HG02973 (cell line): ENCODE results near the gene STIMATE.

Experiments used
- ATAC-seq: cut with Tn5 transposase; IDR thresholded peaks from one replicate; pipeline ENCODE4 v1.9.1; 2021; ENCODE audit warnings: moderate library complexity; ENCODE audit not compliant: unreplicated experiment

The STIMATE gene

DNA sequence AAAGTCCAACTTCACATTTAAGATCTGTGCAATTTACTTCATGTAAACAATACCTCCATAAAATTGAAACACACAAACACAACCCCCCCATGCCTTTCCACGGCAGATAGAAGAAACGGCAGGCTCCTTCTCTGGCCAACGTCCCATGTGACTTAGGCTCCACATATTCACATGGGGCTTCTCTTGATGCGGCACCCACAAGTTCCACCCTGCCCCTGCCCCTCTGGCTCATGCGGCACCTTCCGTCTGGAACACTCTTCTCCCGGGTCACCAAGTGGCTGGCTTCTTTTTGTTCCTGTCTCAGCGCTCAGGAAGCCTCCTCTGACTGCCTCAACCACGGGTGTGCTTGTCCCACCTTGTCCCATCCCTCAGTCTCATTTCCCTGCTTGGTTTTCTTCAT is 25.6 kb downstream of the STIMATE start:
- ATAC-seq = no peak

DNA sequence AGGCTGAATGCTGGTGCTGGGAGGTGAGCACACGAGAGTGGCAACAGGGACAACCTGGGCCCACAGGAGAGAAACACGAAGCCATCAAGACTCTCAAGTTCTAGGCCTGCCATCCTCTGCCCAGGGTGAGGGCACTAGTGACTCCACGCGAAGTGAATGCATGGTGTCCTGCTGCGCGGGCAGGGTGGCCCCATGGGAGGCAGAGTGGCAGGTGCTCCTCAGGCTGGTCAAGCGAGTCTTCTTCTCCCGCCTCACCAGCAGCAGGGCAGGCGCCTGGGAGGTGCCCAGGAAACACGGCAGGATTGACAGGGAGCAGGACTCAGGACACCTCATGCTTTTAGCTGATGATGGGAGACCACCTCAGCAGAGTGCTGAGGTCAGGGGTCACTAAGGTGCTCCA is 26.9 kb downstream of the STIMATE start:
- no peak for ATAC-seq

DNA sequence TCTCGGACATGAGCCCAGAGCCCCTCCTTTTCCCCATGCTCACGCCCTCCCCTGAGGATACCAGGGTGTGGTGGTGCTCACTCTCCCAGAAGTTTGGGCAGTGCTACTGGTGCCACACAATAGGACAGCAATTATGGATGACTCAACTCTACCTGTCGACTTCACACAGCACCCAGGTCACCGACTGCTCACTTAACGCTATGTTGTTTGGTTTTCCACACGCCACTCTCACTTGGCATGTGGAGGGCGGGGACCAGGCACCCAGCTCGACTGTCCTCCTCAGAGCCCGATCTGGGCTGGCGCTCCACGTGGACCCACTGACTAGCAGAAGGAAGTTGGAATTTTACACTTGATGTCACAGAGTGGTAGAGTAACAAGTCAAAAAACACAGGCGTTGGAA is 30.9 kb downstream of the STIMATE start:
- no peak for ATAC-seq

DNA sequence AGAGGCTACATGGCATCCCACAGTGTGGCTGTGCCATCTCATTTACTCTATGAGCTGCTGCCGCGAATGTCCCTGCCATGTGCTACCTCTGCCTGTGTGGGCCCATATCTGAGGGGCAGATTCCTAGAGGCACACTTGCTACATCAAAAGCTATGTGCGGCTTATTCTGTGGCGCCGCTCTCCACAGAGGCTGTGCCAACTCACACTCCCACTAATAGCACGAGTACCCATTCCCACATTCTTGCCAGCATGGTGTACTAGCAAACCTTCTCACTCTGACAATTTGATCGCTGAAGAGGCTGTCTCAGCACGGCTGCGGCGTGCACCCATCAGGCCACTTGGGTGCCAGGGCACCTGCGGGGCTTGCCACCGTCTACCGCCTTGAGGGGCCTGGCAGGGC is 31.4 kb downstream of the STIMATE start:
- no peak for ATAC-seq

DNA sequence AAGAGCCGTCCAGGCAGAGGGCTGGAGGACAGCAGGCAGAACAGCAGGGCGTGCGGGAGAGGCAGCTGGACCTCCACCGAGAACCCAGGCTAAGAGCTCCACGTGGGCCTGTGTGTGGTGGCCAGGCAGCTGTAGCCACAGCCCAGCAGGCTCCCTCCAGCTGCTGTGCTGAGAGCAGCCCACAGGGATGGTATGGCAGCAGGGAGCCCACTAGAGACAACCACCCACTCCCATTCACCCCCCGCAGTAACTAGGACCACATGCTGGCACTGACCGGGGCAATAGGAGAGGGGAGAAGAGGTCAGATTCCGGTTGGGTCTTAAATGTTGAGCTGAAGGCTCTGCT is 37.0 kb downstream of the STIMATE start:
- no peak for ATAC-seq

DNA sequence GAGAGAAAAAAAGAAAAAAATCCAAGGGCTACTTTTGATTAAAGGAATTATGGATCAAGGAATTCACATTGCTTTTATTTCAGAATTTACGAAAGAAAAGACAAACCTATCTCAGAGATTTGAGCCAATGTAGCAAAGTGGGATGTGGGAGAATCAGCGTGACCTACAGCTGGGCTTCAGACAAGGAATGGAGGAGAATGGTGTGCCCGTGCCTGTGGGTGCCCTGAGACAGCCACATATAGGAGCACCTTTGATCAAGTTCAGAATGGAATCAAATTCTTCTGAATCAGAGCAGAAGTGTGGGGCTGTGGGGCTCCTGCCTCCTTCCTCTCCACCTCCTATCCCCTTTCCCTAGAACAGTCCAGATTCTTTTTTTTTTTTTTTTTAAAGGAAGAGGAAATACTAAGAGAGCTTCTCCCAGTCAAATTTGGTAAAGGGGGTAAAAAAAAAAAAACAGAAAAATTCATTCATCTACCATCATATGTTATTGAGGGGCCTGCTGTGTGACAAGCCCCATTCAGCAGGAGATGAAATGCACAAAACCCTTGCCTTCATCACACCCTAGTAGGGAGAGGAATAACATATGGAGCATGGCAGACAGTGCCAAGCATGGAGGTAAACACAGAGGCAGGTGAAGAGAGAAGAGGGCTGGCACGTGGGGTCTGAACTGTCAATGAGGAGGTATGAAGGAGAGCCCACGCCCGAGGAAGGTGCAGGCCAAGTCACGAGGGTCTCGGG is 37.5 kb downstream of the STIMATE start:
- ATAC-seq = no peak

DNA sequence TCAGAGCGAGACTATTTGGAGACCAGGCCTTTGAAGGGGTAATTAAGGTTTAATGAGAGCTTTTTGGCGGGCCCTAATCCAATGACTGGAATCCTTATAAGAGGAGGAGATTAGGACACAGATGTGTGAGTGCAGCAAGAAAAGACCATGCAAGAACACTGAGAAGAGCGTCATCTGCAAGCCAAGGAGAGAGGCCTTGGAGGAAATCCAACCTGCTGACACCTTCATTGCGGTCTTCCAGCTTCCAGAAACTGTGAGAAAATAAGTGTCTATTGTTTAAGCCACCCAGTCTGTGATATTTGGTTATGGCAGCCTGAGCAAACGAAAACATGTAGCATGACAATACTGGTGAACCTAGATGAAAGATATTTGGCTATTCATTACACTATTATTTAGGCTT is 39.5 kb downstream of the STIMATE start:
- ATAC-seq = no peak

DNA sequence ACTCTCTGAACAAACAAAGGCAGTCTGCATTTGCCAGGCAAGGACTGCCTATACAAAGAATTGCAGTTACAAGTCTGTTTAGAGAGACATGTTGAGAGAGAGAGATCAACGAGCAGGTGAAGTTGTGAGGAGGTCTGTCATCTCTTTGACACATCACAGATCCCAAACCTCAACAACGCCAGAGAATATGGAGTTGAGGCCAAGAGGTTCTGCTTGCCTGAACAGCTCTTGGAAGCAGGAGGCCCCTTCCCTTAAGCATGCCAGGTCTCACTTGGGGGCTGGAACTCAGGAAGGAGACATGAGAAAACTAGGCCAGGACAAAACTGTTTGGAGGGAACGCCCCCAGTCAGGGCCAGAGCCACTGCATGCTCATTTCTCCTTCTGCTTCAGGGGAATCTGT is 40.2 kb downstream of the STIMATE start:
- ATAC-seq = no peak

DNA sequence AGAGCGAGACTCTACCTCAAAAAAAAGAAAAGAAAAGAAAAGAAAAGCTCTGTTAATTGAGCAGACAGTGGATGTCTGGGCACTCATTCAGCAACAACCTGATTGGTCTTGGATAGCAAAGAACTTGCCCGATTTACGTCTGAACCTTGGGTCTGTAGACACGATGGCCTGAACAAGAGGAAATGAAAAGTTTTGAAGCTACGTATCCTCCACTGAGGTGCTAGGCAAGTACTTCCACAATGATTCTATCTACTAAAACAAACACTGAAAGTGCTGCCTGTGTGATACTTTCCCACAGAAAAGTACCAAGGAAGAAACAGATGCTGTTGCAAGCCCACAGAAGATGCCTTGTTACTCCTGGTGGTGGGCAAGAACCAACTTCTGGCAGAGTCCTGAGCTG is 40.7 kb downstream of the STIMATE start:
- ATAC-seq = no peak

DNA sequence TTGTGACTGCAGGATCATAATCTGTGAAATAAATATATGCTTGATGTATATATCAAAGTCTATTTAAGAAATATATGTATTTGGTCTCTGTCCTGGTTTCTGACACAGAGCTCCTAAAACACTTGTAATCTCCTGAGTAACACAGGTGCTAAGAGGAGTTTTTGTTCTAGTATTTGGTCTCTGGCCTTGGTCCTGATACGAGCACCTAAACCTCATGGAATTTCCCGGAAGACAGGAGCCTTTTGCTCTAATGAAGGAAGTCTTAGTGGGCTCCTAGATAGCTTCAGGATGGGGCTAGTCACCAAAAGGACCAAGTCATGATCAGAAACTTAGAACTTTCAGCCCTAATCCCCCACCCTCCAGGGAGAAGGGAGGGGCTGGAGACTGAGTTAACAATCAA is 43.3 kb downstream of the STIMATE start:
- ATAC-seq = no peak

DNA sequence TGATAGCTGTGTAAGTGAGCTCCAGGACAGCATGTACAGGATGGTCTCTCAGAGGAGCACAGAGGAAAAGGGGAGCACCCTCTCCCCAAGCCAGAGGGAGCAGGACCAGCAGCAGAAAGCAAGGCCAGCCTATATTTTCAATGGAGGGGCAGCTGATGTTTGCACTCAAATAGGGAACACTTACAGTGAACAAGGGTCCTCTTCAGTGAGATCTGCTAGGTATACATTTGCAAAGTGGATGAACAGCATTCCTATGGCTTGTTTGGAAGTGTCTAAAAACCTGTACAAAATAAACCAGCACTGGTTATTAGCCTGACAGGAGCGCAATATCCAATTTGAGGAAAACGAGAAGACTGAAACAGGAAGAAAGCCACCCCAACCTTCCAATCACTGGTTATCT is 44.9 kb downstream of the STIMATE start:
- no peak for ATAC-seq

DNA sequence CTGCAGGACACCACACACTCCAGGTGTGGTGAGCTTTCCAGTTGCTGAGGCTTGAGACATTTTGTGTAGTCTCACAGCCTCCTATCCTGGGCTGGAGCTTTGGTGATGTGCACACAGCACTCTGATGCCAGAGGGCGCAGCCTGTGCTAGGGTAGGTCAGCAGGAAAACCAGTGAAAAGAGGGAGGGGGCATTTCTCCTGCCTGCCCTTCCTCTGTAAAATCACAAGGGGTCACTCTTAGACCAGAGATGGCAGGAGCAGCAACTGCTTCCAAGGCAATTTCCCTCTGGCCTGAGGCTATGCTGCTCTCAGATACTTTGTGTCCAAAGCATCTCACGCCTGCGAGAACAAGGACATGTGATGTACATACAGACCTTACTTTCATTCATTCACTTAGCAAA is 46.0 kb downstream of the STIMATE start:
- ATAC-seq = no peak

DNA sequence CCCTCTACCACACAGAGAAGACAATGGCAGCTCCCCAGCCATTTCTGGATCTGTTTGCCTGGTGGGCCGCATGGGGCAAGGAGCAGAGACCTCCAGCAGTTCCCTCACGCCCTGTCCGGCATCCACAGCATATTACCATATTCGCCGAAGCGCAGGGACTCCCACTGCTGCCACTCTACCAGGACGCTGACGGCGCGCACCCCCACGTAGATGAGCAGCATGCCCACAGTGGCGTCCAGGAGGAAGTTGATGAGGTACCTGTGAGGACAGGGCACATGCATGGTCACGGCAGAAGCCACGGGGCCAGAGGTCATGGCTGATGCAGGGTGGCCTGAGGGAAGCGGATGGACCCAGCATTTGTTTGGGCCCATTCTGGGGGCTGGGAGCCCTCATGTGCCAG is 47.7 kb downstream of the STIMATE start:
- no peak for ATAC-seq

DNA sequence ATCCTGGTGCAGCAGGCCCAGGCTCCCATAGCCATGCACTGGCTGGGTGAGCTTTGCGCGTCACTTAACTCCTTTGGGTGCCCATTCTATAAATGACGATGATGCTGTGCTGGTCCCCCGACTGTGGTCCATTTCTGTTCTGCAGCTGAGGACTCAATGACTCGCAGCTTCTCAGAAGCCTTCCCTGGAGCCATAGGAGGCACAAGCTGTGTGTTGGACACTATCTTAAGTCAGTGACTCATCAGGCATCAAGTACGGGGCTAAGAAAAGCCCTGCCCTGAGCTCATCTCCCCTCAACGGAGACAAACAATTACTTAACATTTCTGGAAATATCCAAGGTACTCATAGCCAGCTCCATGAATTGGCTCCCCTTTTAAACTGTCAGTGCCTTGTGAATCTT is 48.7 kb downstream of the STIMATE start:
- no peak for ATAC-seq

DNA sequence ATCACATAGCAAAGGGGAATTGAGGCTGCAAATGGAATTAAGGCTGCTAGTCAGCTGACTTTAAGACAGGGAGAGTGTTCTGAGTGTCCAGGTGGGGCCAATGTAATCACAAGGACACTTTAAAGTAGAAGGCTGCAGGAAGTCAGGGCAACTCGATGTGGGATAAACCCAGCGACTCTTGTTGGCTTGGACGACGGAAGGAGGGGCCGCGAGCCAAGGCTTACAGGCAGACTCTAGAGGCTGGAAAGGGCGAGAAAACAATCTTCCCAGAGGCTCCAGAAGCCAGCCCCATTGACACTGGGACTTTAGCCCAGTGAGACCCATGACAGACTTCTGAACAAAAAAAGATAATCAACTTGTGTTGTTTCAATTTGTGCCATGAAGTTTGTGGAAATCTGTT is 49.6 kb downstream of the STIMATE start:
- ATAC-seq = no peak

DNA sequence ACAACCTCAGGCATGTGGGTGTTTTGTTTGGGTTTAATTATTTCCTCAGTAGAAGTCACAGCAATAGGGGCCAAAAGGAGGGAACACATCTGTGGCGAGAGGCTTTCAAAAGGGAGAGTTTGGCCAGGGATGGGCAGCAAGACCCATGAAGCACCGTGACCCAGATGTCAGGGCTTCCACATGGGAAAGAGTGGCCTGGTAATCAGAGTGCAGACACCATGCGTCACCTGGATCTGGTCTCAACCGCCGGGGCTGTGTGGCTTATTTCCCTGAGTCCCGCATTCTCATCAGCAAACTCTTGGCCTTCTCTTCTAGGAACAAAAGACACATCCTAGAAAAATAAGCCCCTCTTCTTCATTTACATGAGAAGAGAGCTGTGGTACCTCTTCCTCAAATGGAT is 50.1 kb downstream of the STIMATE start:
- ATAC-seq = no peak

DNA sequence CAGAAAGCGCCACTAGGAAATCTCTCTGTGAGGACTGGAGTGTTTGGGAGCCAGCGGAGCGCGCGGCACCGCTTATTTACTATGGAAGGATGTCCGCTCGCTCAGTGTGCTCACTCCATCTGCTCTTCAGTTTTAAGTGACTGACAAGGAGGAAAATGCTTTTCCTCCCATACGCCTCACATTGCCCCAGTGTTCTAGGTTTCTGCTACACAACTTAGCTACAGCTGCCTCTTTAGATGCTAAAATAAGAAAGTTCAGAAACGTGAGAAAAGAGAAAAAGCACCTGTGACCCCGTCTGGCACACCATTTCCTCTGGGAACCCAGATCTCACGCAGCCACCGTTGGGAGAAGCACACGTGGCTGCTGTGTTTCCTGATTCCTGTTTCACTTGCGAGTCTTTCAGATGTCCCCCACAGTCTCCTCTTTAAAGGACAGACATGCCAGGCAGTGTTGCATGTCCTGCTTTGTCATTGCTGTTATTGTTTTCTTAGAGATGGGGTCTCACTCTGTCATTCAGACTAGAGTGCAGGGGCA is 50.8 kb downstream of the STIMATE start:
- no peak for ATAC-seq

DNA sequence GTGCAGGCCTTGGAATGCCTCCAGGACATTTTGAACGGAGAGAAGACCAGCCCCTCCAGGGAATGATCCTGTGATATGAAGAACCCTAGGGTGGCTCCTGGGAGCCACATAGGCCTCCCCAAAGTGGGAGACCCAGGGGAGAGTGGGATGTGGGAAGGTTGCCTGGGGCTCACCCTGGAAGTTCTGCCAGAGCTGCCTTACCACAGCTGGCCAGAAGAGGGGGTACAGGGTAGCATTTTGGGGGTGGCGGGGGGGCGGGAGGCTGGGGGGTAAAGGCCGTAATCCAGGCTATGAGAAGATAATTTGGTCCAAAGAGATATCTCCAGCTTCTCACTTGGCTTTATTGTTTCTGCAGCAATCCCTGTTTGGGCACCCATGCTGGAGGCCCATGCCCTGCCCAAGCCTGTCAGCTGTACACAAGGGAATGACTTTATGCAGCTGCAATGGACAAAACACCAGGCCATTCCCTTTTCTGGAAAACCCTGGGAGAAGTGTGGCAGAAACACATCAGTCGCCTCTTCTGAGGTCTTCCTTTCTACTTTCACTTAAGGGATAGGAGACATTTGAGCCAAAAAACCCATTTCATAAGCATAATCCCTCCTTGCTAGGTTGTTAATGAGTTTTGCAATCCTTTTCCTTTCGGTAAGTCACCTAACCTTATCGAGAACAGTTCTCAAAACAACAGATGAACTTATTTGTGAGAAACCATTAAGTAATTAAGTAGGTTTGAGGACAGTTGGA is 51.5 kb downstream of the STIMATE start:
- no peak for ATAC-seq

DNA sequence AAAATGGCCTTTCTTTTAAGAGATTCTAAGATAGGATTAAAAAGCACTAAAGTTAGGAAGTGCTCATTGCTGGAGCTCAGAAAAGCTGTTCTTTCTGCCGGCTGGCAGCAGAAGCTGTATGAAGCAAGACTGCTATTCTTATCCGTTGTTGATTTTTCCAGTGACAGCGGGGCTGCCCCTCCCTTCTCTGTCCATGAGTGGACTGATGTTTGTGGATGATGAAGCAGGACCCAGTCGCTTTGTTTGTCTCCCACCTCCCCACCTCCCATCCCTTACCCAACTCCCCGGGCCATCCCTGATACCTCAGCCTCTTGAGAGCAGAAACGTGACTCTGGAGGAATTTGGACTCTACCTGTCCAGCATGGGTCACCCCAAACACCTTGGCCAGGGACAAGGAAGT is 52.2 kb downstream of the STIMATE start:
- ATAC-seq = no peak

DNA sequence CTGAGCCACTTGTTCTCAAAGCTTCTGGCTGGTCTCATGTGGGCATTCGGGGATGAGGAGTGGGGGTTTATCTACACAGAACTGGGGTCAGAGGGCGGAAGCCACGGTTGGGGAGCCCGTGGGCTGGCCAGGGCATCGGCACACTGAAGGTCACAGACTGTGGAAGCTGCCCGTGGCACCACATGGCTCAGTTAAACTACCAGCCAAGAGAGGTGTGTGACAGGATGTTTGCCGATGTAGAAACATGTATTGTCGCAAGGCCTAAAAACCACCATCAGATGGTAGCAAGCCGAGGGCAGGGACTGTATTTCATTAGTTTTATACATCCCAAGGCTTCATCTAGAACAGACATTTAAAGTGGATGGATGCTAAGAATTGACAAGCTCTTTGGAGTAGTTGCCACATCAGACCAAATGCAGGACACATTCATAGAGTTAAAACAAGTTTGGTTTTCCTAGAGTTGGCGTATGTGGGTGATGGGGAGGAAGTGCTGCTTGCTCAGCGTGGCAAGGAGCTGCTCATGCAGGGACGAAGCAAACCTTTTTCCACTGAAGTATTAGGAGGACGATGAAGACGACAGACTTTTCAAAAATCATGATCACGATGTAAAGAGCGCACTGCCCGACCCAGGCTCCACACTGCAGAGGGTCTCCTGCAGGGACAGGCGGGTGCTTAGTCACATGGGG is 52.9 kb downstream of the STIMATE start:
- no peak for ATAC-seq

DNA sequence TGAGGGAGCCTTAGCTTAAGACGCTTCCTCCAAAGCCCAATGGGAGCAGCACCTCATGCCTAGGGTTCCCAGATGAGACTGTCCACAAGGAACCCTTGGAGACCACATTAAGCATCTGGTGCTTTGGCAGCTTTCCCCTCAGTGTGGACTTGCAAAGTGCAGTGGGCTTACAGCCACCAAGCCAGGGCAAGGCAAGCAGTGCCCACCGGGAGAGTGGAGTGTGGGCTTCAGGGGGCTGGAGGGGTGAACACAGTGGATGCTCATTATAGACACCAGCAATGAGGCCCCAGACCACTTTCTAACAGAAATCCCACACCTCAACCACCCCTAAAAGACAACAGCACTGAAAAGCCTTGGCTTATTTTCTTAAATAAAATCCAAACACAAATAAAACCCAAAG is 53.5 kb downstream of the STIMATE start:
- ATAC-seq = no peak
